Uterus (tissue), 2 donors: ENCODE results near the gene GMDS.

ENCODE experiments used
- CTCF ChIP-seq, 4 experiments: fragments of 200-600 bp in 2 of 4; fragments of 450-650 bp in 2 of 4; sonication (generic) in 2 of 4; IDR thresholded peaks; one replicate each; pipeline ENCODE4 v1.5.1; 2016 to 2019; ENCODE audit warnings: antibody characterized with exemption in 4 of 4, mild to moderate bottlenecking in 2 of 4, moderate library complexity in 1 of 4
- POLR2A ChIP-seq, 2 donors: fragments of 450-650 bp; IDR thresholded peaks; one replicate each; pipeline ENCODE4 v1.6.1; 2016; ENCODE audit warnings: antibody characterized with exemption in 2 of 2, mild to moderate bottlenecking in 1 of 2, moderate library complexity in 1 of 2

DNA sequence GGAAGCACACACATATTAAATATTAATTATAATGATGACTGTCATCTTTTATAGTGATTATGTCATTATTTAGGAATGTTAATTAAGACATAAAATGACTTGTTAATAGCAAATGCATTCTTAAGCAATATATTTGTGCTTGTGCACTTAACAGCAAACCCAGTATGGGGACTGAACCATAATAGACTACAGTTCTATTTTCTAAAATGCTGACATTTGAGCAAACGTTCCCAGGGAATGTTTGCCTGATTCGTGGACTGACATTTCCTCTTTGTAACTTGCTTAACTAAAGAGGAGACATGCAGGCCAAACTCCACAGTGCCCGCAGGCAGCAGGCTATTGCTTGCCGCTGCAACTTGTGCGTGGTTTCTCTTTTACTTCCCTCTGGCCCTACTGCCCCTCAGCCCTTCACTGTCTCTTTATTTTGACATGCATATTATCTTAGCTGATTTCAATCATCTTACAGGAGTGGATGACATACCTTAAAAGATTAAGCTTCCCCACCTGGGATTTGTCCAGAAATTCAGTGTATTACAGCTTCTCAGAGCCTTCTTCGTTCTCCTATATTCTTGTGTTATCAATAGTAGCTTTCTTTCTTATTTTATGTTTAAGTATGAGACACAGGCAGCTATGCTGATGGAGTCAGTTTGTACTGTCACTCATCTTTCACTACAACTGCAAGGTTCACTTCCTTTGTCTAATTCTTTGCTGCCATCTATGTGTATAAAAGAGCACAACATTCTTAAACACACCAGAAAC is 141.5 kb downstream of the GMDS start:
- TF ChIP-seq CTCF (IDR thresholded peaks at IDR 0.05) (peak in 3 of 4 experiments; percentile 31 to 60 (median 56)), POLR2A (IDR thresholded peaks at IDR 0.05) (no peak)
